Ovary (tissue), 9 donors: Measurements from ENCODE around the gene CCDC40. TPM values are rescaled to one million over a fixed set of nuclear protein-coding genes. Genes with fewer than 3 reads are reported as not detected.

ENCODE experiments used
- DNase-seq, 5 donors: peaks; one replicate each; pipeline ENCODE4 v3.0.0-alpha.2; 2019 to 2020
- H3K27ac ChIP-seq, 2 donors: fragments of 200-600 bp; one replicate each; pipeline versions ENCODE4 v1.5.1 to v1.8.0; 2019 to 2022
- H3K27me3 ChIP-seq: fragments of 200-600 bp; one replicate; pipeline ENCODE4 v1.8.0; 2022
- H3K36me3 ChIP-seq: fragments of 200-600 bp; sonication (generic); one replicate; pipeline ENCODE4 v1.5.1; 2019
- H3K4me1 ChIP-seq: one replicate; pipeline ENCODE4 v1.8.1; 2013; ENCODE audit warnings: mild to moderate bottlenecking, moderate library complexity; ENCODE audit not compliant: insufficient read depth
- H3K4me3 ChIP-seq: fragments of 200-600 bp; sonication (generic); one replicate; pipeline ENCODE4 v1.5.1; 2017
- H3K9me3 ChIP-seq, 2 donors: fragments of 200-600 bp in 1 of 2; sonication (generic) in 1 of 2; one replicate each; pipeline versions ENCODE4 v1.5.1 to v1.8.1; 2013 to 2019; ENCODE audit warnings: mild to moderate bottlenecking in 1 of 2, moderate library complexity in 1 of 2
- EP300 ChIP-seq: sonication (generic); formaldehyde crosslinking; IDR thresholded peaks from one replicate; pipeline ENCODE4 v1.6.1; 2017; ENCODE audit warnings: antibody characterized with exemption
- POLR2A ChIP-seq: fragments of 450-650 bp; IDR thresholded peaks from one replicate; pipeline ENCODE4 v1.6.1; 2017; ENCODE audit warnings: antibody characterized with exemption, mild to moderate bottlenecking, moderate library complexity
- WGBS, 3 donors: extraction: QIAGEN DNeasy Blood & Tissue Kit in 1 of 3; methylation state at CpG; one replicate each; pipeline versions ENCODE4 v1.1.5 to v1.1.7; 2013 to 2017; 5-methylcytosine and 5-hydroxymethylcytosine counted together
- intact Hi-C, 4 donors: fragments of 100-400 bp; cut with DNase I; formaldehyde crosslinking; loops; one replicate each; pipeline versions ENCODE4 v1.11.0 to v1.15.1; 2022 to 2023
- microRNA counts: library from miRNA; unstranded; fragments of <30 nt; microRNA quantifications from one replicate; lab custom pipeline; 2016
- microRNA-seq, 3 donors: library from miRNA; unstranded; fragments of <30 nt; microRNA quantifications; one replicate each; pipeline versions ENCODE4 to v1.2.0, GENCODE V29; 2019 to 2020
- polyA plus RNA-seq, 2 donors: library from polyadenylated mRNA; stranded (reverse); fragments of 200-250 nt in 1 of 2; fragments of 350-450 nt in 1 of 2; fragmentation: Illumina TruSeq in 1 of 2; extraction: RNeasy Lipid Tissue Mini Kit (QIAGEN cat#74804) in 1 of 2; gene quantifications; one replicate each; pipeline ENCODE4 v1.2.3, GENCODE V29; 2013 to 2014
- small RNA-seq: library from RNA; depleted of rRNA; stranded (forward); fragments of <200 nt; gene quantifications from one replicate; pipeline ENCODE3, GENCODE V24; 2016
- total RNA-seq, 7 donors: library from RNA; depleted of rRNA in 2 of 7; stranded (reverse); fragments of >200 nt in 2 of 7; fragmentation: NEBNext Ultra II Directional in 3 of 7; extraction: Animal tissue kit (Norgen Biotek cat#: 25700) in 3 of 7; gene quantifications; one replicate each; pipeline versions ENCODE4 v1.1.0 to v1.2.4, GENCODE V29; 2016 to 2023
- TF ChIP-seq, protein P1 (sequence below), 3 donors: fragments of 450-650 bp in 2 of 3; fragments of 200-600 bp in 1 of 3; IDR thresholded peaks; one replicate each; pipeline versions ENCODE4 v1.5.1 to v1.8.0; 2016 to 2022; ENCODE audit warnings: antibody characterized with exemption in 3 of 3, mild to moderate bottlenecking in 1 of 3
- donor health status: DM: no; HTN: no; CAD: no; lungs with moderate emphysema.
- donor health status: DM: no; HTN: no; CAD: no.
- donor health status: Bipolar disorder and iron deficiency.
- donor health status: DM: yes; HTN: yes; CAD: no.
- donor health status: DM: no; HTN: no; CAD: no.
- donor health status: DM: yes; HTN: yes; CAD: no.

Gene CCDC40
- total and polyA plus RNA-seq, 9 donors: 1.5 to 27.8 (median 6.0) TPM

DNA sequence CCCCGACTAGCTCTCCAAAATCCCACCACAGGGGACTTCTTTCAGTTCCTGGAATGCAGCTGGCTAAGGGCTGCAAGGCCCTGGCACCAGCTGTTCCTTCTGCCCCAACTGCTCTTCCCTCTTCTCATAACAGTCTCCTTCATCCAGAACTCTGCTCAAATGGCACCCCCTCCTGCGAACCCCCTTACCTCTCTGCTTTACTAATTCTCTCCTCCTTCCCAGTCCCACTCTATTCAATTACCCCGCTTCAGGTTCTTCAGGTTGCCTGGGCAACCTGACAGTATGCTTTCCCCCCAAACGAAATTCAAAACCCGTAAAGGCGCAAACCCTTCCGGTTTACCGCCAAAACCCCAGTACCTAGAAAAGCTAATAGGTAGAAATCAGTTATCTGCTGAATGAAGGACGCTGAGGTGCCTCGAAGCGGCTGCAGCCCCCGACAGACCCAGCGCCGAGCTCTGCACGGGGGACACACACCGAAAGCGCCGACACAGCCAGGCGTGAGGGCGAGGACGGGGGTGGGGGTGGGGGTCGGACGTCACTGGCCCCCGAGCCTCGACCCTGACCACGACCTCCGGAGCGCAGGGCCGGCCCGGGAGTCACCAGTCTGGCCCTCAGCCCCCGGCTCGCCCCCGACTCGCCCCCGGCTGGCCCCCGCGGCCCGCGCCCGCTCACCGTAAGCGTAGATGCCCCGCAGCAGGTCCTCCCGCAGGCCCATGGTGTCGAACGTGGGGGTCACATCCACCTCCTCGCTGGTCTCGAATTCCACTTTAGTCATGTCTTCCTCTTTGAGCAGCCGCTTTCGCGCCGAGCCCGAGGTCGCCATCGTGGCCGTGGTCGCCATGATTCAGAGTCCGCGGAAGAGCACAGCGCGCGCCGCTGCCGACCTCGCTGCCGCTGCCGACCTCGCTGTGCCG lies 109.9 kb downstream of the CCDC40 start:
- Histone ChIP-seq H3K27me3 (no peaks in the 10 kb centered on the region), H3K36me3 (no peaks in the 10 kb centered on the region), H3K9me3 (no peaks in the 10 kb centered on the region), H3K4me3 (peak overlapping the region; percentile 100), H3K4me1 (peaks cover 9% of the 10 kb centered on the region), H3K27ac (peak overlapping the region; percentile 76 to 80)
- intact Hi-C loops: loop anchor here in 2 of 4 donors (5.0 kb wide), 2 partner anchors 44 to 139 kb away; partner anchors contain the start of gene GAA (in 1 of the 2)
- peak in 4 of 5 donors; percentile 41 to 72 (median 64) for DNase-seq
- 1% methylated on average over 32 to 69 of the region's 69 CpGs for WGBS, 3 donors
- TF ChIP-seq, protein P1, sequence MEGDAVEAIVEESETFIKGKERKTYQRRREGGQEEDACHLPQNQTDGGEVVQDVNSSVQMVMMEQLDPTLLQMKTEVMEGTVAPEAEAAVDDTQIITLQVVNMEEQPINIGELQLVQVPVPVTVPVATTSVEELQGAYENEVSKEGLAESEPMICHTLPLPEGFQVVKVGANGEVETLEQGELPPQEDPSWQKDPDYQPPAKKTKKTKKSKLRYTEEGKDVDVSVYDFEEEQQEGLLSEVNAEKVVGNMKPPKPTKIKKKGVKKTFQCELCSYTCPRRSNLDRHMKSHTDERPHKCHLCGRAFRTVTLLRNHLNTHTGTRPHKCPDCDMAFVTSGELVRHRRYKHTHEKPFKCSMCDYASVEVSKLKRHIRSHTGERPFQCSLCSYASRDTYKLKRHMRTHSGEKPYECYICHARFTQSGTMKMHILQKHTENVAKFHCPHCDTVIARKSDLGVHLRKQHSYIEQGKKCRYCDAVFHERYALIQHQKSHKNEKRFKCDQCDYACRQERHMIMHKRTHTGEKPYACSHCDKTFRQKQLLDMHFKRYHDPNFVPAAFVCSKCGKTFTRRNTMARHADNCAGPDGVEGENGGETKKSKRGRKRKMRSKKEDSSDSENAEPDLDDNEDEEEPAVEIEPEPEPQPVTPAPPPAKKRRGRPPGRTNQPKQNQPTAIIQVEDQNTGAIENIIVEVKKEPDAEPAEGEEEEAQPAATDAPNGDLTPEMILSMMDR (IDR thresholded peaks at IDR 0.05): no peak
- TF ChIP-seq POLR2A (no peak), EP300 (no peak)

DNA sequence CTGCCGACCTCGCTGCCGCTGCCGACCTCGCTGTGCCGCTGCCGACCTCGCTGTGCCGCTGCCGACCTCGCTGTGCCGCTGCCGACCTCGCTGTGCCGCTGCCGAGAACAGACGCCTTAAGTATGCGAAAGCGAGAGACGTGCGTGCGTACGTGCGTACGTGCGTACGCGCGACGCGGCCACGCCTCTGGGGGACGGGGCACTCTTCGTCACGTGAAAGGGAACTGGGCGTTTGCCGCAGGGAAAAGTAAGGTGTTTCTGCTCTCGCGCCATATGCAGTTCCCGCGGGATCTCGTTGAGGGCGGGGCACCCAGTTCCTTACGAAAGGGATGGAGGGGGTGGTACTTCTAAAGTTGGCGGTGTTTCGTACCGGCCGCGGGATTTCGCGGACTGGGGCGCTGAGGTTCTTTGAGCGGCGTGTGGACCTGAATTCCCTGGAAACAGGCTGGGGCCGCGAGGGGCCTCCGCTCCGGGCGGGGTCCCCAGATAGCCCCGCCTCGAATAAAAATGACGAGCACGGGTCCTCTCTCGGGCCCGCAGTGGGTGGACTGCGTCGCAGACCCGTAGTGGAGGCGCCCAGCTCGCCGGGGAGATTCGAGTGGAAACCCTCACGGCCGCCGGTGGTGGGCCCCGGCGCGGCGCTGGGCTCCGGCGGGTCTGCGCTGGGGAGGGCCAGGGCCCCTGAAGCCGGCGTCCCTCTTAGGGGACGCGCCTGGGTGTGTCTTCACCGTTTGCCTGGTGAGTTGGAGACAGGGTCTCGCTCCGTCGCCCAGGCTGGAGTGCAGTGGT lies 110.8 kb downstream of the CCDC40 start, which contains the start of gene EIF4A3:
EIF4A3 (minus strand) TSS at position 94 of the 788 bp plus-strand sequence. CDS start 167 bp downstream, outside the sequence.
- TF ChIP-seq POLR2A (peak; percentile 91), EP300 (peak; percentile 96)
- TF ChIP-seq, protein P1 (IDR thresholded peaks at IDR 0.05): no peak
- peak; percentile 98 to 99 (median 99) for DNase-seq
- Histone ChIP-seq H3K4me3 (peak within 1 kb of the TSS; percentile 100), H3K36me3 (no peaks in the 10 kb centered on the region), H3K4me1 (peaks cover 9% of the 10 kb centered on the region), H3K27me3 (no peaks in the 10 kb centered on the region), H3K9me3 (no peaks in the 10 kb centered on the region), H3K27ac (peak within 1 kb of the TSS; percentile 87 to 92)
- intact Hi-C loops: loop anchor here in 2 of 4 donors (5.0 kb wide), 2 partner anchors 45 to 140 kb away; partner anchors contain the start of gene GAA (in 1 of the 2)
- WGBS, 3 donors: 0 to 1% (median 0%) methylated on average over 82 to 90 of the region's 90 CpGs

MicroRNAs encoded within 50 kb of the gene (microRNA counts, 767-probe panel; counts per million panel counts)
- microRNA hsa-miR-1268b (lab: Ali Mortazavi, UCI): 530 counts per million, percentile 78 among the panel's probes with 10 or more counts

Small RNAs within 50 kb of the gene (microRNA-seq; reads per million reads assigned to microRNA genes)
- gene MIR1268B: 0 reads per million in 3 donors

Small RNAs within 50 kb of the gene (small RNA-seq; reads per million reads assigned to genes)
- gene AC087741.2 (not detected), gene MIR1268B (not detected)

Other genes with a start within 250 kb of the CCDC40 start
- gene CBX8, start 239.6 kb upstream of the CCDC40 start, total RNA-seq: 1 to 10 TPM in 6 of 7 donors, under 1 TPM in 1; 0.60 to 7.0 (median 3.9) TPM
- 1 to 10 TPM; 1.1 to 3.2 TPM for gene CBX8, start 239.6 kb upstream of the CCDC40 start, polyA plus RNA-seq
- 10 to 100 TPM in 6 of 7 donors, 1 to 10 TPM in 1; 5.5 to 27.9 (median 16.5) TPM for gene CBX4, start 197.2 kb upstream of the CCDC40 start, total RNA-seq
- 10 to 100 TPM in 1 of 2 donors, 1 to 10 TPM in 1; 7.8 to 10.7 TPM for gene CBX4, start 197.2 kb upstream of the CCDC40 start, polyA plus RNA-seq
- 10 to 100 TPM in 6 of 7 donors, 1 to 10 TPM in 1; 9.3 to 40.5 (median 29.3) TPM for gene TBC1D16, start 770 bp upstream of the CCDC40 start, total RNA-seq
- 10 to 100 TPM in 1 of 2 donors, 1 to 10 TPM in 1; 9.9 to 11.9 TPM for gene TBC1D16, start 770 bp upstream of the CCDC40 start, polyA plus RNA-seq
- gene GAA, start 64.9 kb downstream of the CCDC40 start, total RNA-seq: 10 to 100 TPM; 17.2 to 77.3 (median 25.6) TPM
- 10 to 100 TPM in 1 of 2 donors, 1 to 10 TPM in 1; 2.4 to 25.7 TPM for gene GAA, start 64.9 kb downstream of the CCDC40 start, polyA plus RNA-seq
- gene EIF4A3, start 110.5 kb downstream of the CCDC40 start, total RNA-seq: 100 to 1,000 TPM in 2 of 7 donors, 10 to 100 TPM in 5; 81.6 to 114 (median 93.6) TPM
- gene EIF4A3, start 110.5 kb downstream of the CCDC40 start, polyA plus RNA-seq: 10 to 100 TPM; 71.2 to 87.8 TPM
- gene CARD14, start 133.4 kb downstream of the CCDC40 start, total RNA-seq: 1 to 10 TPM in 1 of 7 donors, under 1 TPM in 4, not detected in 2; 0.10 to 2.3 (median 0.18) TPM
- under 1 TPM in 1 of 2 donors, not detected in 1; 0.16 TPM for gene CARD14, start 133.4 kb downstream of the CCDC40 start, polyA plus RNA-seq
- gene SGSH, start 183.7 kb downstream of the CCDC40 start, total RNA-seq: 10 to 100 TPM; 10.8 to 39.9 (median 30.6) TPM
- 10 to 100 TPM; 13.0 to 23.3 TPM for gene SGSH, start 183.7 kb downstream of the CCDC40 start, polyA plus RNA-seq
- 10 to 100 TPM; 18.4 to 30.3 (median 24.2) TPM for gene SLC26A11, start 183.8 kb downstream of the CCDC40 start, total RNA-seq
- gene SLC26A11, start 183.8 kb downstream of the CCDC40 start, polyA plus RNA-seq: 10 to 100 TPM in 1 of 2 donors, 1 to 10 TPM in 1; 8.4 to 20.0 TPM
- 10 to 100 TPM; 37.3 to 89.1 (median 50.8) TPM for gene RNF213, start 224.2 kb downstream of the CCDC40 start, total RNA-seq
- 10 to 100 TPM; 21.5 to 78.1 TPM for gene RNF213, start 224.2 kb downstream of the CCDC40 start, polyA plus RNA-seq